ENCODE measurements around the gene JPH4.

The JPH4 gene

DNA sequence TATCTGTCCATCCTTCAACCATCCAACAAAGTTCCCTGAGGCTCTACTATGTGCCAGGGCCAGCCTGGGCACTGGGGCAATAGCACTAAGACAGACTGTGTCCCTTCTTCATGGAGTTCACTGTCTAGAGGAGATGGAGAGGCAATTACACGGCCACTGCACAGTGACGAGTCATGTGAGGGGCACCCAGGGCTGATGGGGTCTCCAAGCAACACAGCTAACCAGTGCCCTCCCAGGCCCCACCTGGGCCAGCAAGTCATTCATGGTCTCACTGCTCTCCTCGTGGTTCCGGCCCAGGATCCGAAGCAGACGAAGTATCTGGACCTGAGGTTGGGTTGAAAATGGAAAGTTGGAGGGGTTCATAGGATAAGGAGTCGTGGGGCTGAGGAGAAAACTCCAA, 13.7 kb downstream of the JPH4 start:
- DNase-seq, result no peak

- DNase-seq, result no peak
Measured at GRCh38 chr14:23564181-23564812, 14.3 kb downstream of the JPH4 start.

- no peak for DNase-seq
Measured at GRCh38 chr14:23563473-23564180, 15.0 kb downstream of the JPH4 start.

DNA sequence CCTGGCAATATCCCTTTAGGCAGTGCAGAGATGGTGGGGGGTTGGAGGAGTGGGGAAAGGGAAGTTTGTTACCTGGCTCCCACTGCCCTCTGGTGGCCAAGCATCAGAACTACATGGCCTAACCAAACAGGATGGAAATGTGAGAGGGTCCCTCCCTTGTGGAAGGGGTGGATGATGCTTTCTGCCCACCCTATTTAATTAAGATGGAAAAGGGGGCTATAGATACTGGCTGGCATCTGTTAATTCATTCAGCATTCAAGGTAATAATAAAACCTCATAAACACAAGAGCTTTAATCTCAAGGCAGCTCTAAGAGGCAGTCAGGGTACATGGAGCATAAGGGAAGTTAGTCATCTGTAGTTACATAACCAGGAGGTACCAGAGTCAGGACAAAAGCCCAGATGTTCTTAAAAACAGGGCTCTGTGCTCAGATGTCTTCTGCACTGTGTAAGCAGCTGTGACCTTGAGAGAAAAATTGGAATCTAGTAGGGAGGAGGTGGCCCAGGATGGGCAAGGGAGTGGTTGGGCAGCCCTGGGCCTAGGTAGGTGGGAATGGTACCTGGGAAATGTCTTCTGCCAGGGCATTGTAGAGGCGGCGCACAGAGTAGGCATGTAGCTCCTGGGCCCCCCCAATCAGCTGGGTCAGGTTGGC, 15.6 kb downstream of the JPH4 start:
- DNase-seq, result peak in 26 of 51 donors; percentile 12 to 74 (median 36)

DNA sequence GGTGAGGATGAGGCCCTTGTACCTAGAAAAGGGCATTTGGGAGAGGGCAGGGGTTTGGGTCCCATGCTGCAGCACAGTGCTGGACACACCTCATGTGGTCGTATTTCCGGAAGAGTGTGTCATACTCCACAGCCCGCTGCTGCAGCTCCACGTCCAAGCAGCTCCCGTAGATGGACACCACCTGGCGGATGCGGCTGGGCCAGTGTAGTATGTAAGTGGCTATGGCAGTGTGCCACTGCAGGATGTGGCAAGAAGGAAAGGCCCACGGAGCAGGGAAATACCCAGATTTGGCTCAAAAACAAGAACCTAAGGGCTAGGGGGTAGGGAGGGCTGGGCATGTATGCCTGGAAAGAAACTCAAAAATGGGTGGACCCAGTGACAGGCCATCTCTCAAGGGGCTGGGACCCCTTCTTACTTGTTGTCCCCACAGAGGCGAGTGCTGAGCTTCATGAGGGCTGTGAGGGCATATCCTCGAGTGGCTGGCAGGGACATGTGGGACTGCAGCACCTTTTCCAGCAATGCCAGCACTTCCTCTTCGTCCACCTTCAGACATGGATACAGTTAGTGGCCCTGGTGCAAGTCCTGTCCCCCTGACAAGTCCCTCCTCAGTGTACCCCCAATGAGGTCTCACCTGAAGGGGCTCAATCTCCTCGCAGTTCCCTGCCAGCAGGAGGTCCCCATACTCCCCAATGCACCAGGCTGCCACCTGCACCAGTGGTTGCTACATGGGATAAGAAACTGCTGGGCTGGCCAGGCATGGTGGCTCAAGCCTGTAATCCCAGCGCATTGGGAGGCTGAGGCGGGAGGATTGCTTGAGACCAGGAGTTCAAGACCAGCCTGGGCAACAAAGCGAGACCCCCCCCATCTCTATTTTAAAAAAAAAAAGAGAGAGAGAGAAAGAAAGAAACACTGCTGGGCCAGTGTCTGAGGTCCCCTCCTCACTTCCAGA, 16.4 kb downstream of the JPH4 start:
- no peak for DNase-seq

DNA sequence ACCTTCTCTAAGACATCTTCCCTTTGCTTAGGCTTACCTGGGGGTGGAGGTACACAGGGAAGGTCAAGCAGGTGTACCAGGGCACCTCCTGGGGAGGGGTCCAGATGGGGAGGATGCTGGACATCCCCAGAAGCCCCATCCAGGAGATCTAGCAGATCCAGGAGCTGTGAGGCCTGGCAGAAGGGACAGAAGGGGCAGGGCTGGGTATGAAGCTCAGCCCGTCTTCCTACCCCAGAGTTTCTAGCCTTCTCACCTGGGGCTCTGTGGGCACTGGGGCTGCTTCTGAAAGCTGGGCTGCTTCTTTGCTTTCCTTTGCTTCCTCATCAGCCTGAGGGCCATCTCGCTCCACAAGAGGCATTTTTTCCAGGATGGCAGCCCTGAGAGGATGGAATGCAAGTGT, 17.3 kb downstream of the JPH4 start:
- DNase-seq, result no peak

- DNase-seq, result no peak
Measured at GRCh38 chr14:23559926-23560520, 18.6 kb downstream of the JPH4 start.

DNA sequence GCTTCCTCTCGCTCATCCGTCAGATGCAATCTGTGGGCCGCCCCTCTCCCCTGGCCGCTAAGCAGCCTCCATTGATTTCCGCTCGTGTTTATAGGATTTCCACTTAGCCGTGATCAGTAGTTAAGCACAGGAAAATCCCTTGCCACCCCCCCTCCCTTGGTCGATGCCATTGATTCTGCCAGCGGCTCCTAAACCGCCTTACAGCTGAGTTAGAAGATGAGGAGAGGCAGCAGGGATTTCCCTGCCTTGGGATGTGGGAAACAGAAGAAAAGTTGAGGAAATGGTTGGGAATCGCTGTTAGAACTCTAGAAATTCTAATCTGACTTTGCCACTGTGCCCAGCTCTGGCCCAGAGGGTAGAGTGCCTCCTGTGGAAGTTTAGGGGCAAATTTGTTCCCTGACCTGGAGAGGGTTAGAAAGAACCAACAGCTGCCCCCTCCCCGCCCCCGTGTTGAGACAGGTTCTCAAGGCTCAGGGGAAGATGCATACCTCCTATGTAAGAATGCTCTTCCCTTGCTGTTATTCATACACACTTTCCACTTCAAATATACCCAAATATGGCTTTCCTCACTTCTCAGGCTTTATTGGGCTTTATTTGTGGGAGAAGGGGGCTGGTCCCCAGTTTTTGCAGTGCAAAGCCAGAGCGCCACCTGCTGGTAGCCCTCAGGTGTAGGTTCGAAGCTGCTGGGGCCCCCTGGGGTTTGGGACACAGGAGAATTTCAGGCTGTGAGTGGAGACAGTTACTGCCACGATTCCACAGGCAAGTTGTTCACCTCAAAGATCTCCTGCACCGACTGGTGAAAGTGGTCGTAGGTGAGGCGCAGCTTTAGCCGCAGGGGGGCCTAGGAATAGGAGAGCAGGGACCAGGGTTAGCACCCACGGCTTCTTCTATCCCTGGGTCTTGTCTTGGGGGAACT, 19.3 kb downstream of the JPH4 start:
- peak in 28 of 51 donors; percentile 6 to 69 (median 32) for DNase-seq

DNA sequence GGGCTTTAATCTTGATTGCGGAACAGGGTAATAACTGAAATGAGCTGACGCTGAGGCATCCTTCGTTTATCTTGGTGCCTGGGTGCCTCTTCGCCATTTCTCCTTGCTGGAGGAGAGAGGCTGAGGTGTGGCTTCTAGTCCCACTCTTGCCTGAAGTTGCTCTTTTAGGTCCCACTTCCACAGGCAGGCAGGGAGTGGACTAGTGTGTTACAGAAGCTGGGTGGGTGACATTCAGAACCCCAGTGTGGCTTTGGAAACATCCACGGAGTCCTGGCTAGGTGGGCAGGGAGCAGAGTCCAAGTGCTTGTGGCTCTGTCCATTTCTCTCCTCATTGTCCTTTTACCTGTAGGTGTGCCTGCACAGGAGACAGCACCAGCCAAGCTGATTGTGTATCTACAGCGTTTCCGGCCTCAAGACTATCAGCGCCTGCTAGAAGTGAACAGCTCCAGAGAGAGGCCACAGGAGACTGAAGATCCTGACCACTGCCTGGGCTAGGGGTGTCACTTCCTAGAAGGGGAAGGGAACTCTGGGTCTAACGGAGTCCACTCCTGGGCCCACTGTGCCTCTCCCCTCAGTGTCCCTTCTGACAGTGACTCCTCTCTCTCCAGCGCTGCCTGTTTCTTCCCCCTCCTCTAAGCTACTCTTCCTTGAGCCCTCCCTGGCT, 20.1 kb downstream of the JPH4 start:
- no peak for DNase-seq

- no peak for DNase-seq
Measured at GRCh38 chr14:23557946-23558345, 20.6 kb downstream of the JPH4 start.

DNA sequence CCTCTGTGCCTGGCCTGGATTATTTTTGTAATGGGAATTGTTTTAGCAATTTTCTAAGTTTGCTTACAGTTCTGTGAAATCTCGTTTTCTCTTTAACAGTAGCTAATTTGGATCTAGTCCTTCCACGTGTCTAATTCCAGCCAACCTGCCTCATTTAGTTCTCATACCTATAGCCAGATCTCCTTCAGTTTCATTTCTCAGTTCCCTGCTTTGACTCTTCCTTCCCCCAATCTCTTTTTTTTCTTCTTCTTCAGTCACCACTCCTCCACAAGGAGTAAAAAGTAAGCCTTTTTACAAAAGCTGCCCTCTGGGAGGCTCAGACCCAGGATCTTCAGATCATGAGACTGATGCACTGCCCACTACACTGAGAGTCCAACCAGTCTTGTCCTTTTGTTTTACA, 21.1 kb downstream of the JPH4 start:
- DNase-seq, result no peak

DNA sequence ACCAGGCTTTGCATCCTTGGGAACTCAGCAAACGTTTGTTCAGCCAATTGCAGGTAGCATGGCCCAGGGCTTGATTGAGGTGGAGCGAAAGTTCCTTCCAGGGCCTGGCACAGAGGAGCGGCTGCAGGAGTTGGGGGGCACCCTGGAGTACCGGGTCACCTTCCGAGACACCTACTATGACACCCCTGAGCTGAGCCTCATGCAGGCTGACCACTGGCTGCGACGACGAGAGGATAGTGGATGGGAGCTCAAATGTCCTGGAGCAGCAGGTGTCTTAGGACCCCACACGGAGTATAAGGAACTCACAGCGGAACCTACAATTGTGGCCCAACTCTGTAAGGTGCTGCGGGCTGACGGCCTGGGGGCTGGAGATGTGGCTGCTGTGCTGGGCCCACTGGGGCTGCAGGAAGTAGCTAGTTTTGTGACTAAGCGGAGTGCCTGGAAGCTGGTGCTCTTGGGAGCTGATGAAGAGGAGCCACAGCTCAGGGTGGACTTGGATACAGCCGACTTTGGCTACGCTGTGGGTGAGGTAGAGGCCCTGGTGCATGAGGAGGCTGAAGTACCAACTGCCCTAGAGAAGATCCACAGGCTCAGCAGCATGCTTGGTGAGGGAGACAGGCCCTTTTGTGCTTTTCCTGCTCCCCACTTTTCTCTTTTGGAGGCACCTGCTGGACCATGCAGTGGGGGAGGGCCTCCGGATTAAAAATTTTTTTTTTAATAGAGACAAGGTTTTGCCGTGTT, 21.7 kb downstream of the JPH4 start:
- DNase-seq, result no peak

DNA sequence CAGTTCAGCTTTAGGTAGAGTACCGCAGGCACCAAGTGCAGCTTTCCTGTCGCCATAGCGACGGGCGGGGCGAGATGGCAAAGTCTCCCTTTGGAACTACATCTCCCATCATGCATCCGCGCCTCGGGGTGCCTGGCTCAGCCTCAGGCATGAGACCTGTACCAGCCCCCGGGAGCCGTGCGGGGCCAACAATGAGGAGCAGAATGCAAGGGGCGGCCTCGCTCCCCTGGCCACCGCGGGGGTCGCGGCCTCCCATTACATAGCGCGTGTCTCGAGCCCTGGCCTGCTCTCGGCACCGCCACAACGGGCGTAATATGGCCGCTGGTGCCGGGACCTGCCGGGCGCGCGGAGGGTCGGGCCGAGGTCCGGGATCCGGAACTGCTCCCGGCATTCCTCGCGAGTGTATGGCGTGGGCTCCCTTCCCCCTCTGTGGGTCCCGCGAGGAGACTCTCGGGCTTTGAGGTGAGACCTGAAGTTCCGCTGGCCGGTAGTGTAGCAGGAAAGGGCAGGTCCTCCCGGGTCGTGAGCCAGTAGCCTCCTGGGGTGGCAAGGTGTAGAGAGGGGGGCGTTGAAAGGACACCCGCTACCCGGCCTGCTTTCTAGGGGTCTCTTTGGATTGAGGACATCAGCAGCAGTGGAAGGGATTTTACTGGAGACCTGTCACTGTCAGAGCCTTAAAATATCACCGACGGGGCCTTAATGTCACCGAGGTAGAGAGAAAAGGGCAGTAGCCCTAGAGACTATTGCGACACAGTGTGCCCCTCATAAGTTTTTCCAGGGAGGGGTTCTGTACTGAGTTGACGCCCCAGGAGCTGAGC, 22.5 kb downstream of the JPH4 start, which contains the start of gene THTPA:
TSS of gene THTPA (plus strand) at position 390 of the 818 bp plus-strand sequence. CDS start 487 bp downstream, outside the sequence.
- DNase-seq, result peak; percentile 66 to 98 (median 90)

GRCh38 chr14:23555533-23555881, 23.1 kb downstream of the JPH4 start:
- no peak for DNase-seq

GRCh38 chr14:23551266-23552028, 27.1 kb downstream of the JPH4 start, which contains the start of gene ZFHX2:
ZFHX2 (minus strand) TSS chr14:23551765; CDS start chr14:23535325, 16,440 bp downstream.
- peak; percentile 44 to 92 (median 81) for DNase-seq

DNA sequence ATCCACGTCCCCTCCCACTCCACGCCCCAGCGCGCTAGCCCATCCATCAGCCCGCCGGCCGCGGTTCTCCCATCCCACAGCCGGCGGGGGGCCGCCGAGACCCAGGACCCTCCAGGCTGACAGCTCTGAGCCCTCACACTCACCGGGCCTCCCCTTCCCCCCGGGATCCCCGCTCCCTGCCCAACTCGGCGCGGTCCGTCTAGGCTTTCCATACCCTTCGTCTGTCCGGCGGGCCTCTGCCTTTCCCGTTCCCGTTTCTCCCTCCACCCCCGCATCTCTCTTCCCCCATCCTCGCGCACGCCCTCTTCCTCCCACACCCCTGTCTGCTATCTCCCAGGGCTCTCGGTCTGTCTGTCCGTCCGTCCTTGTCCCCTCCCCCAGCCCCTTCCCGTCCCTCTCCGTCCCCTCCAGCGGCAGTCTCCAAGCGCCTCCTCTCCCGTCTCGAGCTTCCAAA, 27.8 kb downstream of the JPH4 start:
- peak in 19 of 51 donors; percentile 36 to 66 (median 50) for DNase-seq

All from hypothalamus (tissue), 51 donors.